ENCODE results near the gene GABRG3. TPM values are rescaled to one million over a fixed set of nuclear protein-coding genes. Genes with fewer than 3 reads are reported as not detected.

Gene GABRG3
- polyA plus RNA-seq, 1 donor (not counting 4 experiments of a cell fraction or from before 2014, with no cell fraction given) = not detected

DNA sequence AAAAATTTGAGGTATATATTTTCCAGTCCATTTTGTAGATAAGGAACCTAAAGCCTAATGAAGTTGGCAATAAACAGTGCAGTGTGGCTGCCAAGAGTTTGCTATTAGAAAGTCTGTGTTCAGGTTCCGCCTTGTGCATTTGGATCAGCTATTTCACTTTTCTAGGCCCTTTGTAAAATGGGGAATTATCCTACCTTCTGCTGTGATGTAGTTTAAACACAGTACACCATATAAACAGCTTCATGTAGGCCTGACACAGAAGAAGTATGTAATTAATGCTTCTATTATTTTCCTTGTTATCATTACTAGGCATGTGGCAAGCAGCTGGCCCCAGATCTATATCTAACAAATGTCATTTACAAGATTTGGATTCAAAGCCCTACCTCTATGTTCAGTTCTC is 456.3 kb downstream of the GABRG3 start:
- Histone ChIP-seq H3K9me1 (ENCODE audit: control insufficient read depth, extremely low read depth, insufficient read depth, low read length) (no peaks in the 10 kb centered on the region), H3K27ac (ENCODE audit: control insufficient read depth, insufficient read depth, low read length) (no peak overlapping the region), H3K4me1 (ENCODE audit: control insufficient read depth, extremely low read depth, insufficient read depth, low read length) (no peaks in the 10 kb centered on the region), H3K9ac (ENCODE audit: control insufficient read depth, extremely low read depth, insufficient read depth, low read length) (no peak overlapping the region), H3K79me2 (ENCODE audit: control insufficient read depth, insufficient read depth, low read length) (no peaks in the 10 kb centered on the region), H3K36me3 (ENCODE audit: control insufficient read depth in 2 of 2, extremely low read depth in 1 of 2, insufficient read depth in 2 of 2, low read length in 2 of 2) (no peaks in the 10 kb centered on the region), H3K4me3 (ENCODE audit: control insufficient read depth in 2 of 3, extremely low read depth in 1 of 3, insufficient read depth in 2 of 3, low read depth in 1 of 3, low read length in 3 of 3) (no peak overlapping the region), H3K4me2 (ENCODE audit: control insufficient read depth, extremely low read depth, insufficient read depth, low read depth, low read length) (no peak overlapping the region), H4K20me1 (ENCODE audit: control insufficient read depth, extremely low read depth, insufficient read depth, low read length) (no peaks in the 10 kb centered on the region), H2AFZ (ENCODE audit: control insufficient read depth, low read length) (no peak overlapping the region), H3K27me3 (ENCODE audit: control insufficient read depth, extremely low read depth, insufficient read depth, low read length) (no peaks in the 10 kb centered on the region), H3K9me3 (ENCODE audit: control insufficient read depth, low read depth, low read length) (no peaks in the 10 kb centered on the region)
- dilution Hi-C loops (cut with MboI; ENCODE audit: extremely low pct_ligation_motif_present, low sequenced_read_pairs) = no loop called here
- TF ChIP-seq, protein P1, sequence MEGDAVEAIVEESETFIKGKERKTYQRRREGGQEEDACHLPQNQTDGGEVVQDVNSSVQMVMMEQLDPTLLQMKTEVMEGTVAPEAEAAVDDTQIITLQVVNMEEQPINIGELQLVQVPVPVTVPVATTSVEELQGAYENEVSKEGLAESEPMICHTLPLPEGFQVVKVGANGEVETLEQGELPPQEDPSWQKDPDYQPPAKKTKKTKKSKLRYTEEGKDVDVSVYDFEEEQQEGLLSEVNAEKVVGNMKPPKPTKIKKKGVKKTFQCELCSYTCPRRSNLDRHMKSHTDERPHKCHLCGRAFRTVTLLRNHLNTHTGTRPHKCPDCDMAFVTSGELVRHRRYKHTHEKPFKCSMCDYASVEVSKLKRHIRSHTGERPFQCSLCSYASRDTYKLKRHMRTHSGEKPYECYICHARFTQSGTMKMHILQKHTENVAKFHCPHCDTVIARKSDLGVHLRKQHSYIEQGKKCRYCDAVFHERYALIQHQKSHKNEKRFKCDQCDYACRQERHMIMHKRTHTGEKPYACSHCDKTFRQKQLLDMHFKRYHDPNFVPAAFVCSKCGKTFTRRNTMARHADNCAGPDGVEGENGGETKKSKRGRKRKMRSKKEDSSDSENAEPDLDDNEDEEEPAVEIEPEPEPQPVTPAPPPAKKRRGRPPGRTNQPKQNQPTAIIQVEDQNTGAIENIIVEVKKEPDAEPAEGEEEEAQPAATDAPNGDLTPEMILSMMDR (optimal IDR thresholded peaks at IDR 0.05 in 1 of 3, IDR thresholded peaks at IDR 0.05 in 1 of 3, conservative IDR thresholded peaks at IDR 0.05 in 1 of 3; ENCODE audit: extremely low read depth in 1 of 3, insufficient read depth in 2 of 3, low read length in 3 of 3) = no peak
- TF ChIP-seq EZH2 (IDR thresholded peaks at IDR 0.05; ENCODE audit: low read length) = no peak
- DNase-seq (ENCODE audit: low read depth, low spot score) = no peak
- no peak for FAIRE-seq

DNA sequence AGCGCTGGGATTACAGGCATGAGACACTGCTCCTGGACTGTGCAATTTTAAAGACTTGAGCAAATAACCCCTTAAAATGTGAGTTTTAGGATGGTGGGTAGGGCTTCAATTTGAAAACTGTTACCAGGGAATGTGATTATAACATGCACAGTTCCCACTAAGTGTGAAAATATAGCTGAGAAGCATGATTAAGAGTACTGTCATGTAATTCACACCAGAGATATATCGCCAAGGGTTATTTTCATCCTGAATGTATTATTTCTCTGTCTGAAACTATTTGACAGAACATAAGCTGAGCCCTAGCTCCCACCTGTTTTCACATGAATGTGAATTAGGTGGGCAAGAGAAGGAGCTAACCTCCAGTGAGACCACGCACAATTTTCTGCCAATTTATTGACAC is 457.2 kb downstream of the GABRG3 start:
- Histone ChIP-seq H3K27me3 (ENCODE audit: control insufficient read depth, extremely low read depth, insufficient read depth, low read length) (no peaks in the 10 kb centered on the region), H3K9me3 (ENCODE audit: control insufficient read depth, low read depth, low read length) (no peaks in the 10 kb centered on the region), H3K36me3 (ENCODE audit: control insufficient read depth in 2 of 2, extremely low read depth in 1 of 2, insufficient read depth in 2 of 2, low read length in 2 of 2) (no peaks in the 10 kb centered on the region), H3K4me1 (ENCODE audit: control insufficient read depth, extremely low read depth, insufficient read depth, low read length) (no peaks in the 10 kb centered on the region), H3K4me2 (ENCODE audit: control insufficient read depth, extremely low read depth, insufficient read depth, low read depth, low read length) (no peak overlapping the region), H3K4me3 (ENCODE audit: control insufficient read depth in 2 of 3, extremely low read depth in 1 of 3, insufficient read depth in 2 of 3, low read depth in 1 of 3, low read length in 3 of 3) (no peak overlapping the region), H3K9me1 (ENCODE audit: control insufficient read depth, extremely low read depth, insufficient read depth, low read length) (no peaks in the 10 kb centered on the region), H3K27ac (ENCODE audit: control insufficient read depth, insufficient read depth, low read length) (no peak overlapping the region), H2AFZ (ENCODE audit: control insufficient read depth, low read length) (no peak overlapping the region), H3K9ac (ENCODE audit: control insufficient read depth, extremely low read depth, insufficient read depth, low read length) (no peak overlapping the region), H3K79me2 (ENCODE audit: control insufficient read depth, insufficient read depth, low read length) (no peaks in the 10 kb centered on the region), H4K20me1 (ENCODE audit: control insufficient read depth, extremely low read depth, insufficient read depth, low read length) (no peaks in the 10 kb centered on the region)
- dilution Hi-C loops (cut with MboI; ENCODE audit: extremely low pct_ligation_motif_present, low sequenced_read_pairs) = no loop called here
- no peak for DNase-seq (ENCODE audit: low read depth, low spot score)
- FAIRE-seq = no peak
- TF ChIP-seq, protein P1 (optimal IDR thresholded peaks at IDR 0.05 in 1 of 3, IDR thresholded peaks at IDR 0.05 in 1 of 3, conservative IDR thresholded peaks at IDR 0.05 in 1 of 3; ENCODE audit: extremely low read depth in 1 of 3, insufficient read depth in 2 of 3, low read length in 3 of 3) = no peak
- no peak for TF ChIP-seq EZH2 (IDR thresholded peaks at IDR 0.05; ENCODE audit: low read length)
